Muscle of arm (tissue), 12 donors: ENCODE measurements around the gene MASP1. TPM values are rescaled to one million over a fixed set of nuclear protein-coding genes. Genes with fewer than 3 reads are reported as not detected.
"Not testable (repeated sequence)": the region's sequence is repeated elsewhere in the genome, so short reads cannot be mapped to it uniquely, and the experiment has no call there.

Source experiments
- DNase-seq: peaks from one replicate; pipeline ENCODE4 v3.0.0-alpha.2; 2013
- polyA plus RNA-seq, 12 donors: library from polyadenylated mRNA; unstranded; fragments of 120-200 nt; gene quantifications; one replicate each; pipeline ENCODE4 v1.2.1, GENCODE V29; 2013; ENCODE audit not compliant: insufficient read length in 12 of 12

Gene MASP1
- polyA plus RNA-seq, 12 donors, result 5.3 to 17.6 (median 9.0) TPM; not detected in 1

DNA sequence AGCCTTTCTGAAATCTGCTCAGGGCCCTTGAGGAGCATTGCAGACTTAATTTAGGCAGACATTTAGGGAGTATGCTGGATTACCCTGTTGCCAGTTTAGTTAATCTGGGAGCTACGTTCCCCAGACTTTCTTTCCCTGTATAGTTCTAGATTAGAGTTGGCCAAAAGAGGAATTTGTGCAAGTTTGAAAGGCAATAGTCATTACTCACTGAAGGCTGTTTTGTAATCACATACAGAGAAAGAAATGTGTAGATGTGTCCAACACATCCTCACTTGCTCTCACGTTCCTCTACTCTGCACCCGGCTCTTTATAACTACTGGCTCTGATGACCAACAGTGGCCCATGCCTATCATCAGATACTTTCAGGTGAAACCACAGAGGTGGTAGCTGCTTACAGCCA lies 24.2 kb downstream of the MASP1 start:
- DNase-seq, result no peak

DNA sequence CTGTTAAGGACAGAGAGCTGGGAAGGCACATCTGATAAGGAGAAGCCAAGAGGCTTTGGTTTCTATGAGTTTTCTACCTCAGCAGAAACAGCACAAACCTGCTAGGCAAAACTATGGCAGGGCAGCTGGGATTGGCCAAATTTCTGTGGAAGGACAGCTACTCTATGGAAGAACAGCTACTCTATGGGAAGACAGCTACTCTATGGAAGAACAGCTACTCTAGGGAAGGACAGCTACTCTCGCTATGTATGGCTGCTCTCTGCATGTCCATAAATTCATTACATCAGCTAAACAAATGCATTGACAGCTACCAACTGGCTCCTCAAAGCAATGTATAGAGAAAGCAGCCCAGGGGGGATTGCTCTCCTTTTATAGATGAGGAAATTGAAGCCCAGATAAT lies 24.8 kb downstream of the MASP1 start:
- DNase-seq, result no peak

DNA sequence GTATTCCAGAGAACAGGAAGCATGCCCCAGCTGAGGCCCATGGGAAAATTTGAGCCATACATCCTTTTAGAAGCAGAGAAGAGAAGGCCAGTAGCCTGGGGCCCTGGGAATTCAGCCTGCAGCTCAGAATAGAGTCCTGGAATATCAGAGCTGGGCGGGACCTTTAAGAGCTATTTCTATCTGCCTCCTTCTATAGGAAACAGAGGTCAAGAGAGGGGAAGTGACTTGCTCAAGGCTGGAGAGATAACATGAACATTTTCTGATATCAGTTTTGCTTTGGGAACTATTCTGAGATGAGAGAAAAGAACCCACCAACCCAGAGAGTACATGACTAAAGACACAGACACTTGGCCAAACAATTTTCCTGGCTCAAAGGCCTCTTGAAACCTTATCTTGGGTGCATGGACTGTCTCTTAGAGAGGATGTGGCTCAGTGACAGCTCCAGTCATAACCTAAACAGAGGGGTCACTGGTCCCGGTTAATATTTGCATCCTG lies 26.0 kb downstream of the MASP1 start:
- no peak for DNase-seq

DNA sequence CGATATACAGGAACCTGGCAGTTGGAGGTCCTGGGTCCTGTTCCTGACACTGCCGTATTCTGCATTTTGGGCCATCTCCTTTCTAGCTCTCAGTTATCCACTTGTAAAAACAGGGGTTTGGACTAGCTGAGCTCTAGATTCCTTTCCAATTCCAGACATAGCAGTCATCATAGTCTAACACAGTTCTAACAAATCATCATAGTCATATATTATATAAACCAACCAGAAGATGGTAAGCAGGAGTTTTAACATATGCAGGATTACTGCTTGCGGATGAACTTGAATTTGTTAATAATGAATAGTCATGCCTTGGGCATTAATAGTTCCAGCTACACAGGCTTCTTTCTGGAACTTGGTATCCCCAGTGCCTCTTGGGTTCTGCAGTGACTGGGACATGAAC lies 26.6 kb downstream of the MASP1 start:
- no peak for DNase-seq

DNA sequence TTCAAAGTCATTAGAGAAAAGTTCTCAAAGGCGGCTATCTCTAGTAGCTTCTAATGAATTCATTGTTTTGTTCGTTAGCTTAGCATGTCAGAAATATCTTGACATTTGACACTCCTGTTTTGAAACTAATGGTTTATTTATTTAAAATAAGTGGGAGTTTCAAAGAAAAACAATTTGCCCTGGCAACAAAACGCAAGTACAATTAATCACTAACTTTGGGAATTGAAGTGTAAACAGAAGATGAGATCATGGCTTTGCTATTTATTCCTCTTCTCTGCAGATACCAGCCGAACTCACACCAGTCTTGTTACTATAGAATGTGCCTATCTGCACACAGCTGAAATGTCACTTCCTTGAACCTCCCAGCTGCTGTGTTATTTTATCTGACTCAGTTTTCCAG lies 27.5 kb downstream of the MASP1 start:
- DNase-seq, result no peak

DNA sequence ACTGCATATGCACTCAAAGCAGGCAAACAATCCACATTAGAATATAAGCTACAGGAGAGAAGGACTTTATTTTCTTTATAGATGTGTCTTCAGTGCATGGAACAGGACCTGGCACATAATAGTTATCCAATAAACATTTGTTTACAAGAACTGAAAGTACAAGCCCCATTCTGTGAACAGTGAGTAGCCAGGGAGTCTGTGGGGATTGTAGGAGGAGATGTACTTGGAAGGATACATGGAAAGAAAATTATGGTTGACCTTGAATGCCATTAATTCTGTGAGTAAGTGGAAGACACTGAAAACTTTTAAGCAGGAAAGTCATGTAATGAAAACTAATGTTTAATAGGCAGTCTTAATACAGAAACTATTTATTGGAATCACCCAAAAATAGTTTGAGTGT lies 28.3 kb downstream of the MASP1 start:
- DNase-seq, result peak; percentile 49

DNA sequence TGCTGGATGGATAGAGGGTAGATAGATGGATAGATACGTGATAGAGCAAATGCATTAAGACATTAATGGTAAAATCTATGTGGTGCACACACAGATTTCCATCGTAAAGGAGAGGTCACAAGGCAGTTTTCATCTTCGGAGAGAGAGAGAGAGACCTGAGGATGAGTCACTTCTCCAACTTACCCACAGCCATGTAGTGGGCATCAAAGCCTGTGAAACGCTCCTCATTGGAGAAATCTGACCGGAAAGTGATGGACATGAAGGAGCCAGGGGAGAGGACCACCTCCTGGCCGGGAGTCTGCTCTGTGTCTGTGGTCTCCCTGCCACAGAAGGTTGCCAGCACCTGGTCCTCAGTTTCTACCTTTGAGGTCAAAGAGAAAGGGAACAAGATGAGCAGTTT lies 29.2 kb downstream of the MASP1 start:
- DNase-seq, result no peak

DNA sequence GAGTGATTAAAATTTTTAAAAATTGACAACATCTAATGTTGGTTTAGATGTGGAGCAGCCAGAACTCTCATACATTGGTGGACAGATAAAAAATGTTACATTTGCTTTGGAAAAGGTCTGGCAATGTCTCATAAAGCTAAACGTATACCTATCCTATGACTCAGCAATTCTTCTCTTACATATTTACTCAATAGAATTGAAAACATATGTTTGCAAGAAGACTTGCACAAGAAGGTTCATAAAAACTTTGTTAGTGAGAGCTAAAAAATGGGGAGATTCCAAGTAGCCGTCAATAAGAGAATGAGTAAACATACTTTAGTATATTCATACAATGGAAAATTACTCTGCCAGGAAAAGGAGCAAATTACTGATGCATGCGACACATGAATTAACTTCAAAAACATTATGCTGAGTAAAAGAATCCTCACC lies 30.0 kb downstream of the MASP1 start:
- DNase-seq, result no peak

DNA sequence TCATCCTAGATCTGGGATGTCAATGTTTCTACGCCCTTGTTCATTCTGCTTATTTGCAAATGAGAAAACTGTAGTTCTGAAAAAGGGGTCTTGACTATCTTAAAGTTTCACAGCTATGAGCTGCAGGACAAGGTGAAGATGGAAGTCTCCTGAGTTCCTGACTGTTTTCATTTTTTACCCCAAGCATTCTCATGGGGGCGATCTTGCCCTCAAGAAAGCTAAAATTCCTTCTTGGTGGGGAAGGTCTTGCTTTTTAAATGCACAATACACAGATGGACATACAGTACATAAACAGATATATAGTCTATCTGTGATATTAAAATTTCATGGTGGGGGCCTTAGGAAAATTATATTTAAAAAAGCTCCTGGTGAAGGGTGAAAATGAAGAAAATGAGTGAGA lies 32.4 kb downstream of the MASP1 start:
- DNase-seq, result no peak

DNA sequence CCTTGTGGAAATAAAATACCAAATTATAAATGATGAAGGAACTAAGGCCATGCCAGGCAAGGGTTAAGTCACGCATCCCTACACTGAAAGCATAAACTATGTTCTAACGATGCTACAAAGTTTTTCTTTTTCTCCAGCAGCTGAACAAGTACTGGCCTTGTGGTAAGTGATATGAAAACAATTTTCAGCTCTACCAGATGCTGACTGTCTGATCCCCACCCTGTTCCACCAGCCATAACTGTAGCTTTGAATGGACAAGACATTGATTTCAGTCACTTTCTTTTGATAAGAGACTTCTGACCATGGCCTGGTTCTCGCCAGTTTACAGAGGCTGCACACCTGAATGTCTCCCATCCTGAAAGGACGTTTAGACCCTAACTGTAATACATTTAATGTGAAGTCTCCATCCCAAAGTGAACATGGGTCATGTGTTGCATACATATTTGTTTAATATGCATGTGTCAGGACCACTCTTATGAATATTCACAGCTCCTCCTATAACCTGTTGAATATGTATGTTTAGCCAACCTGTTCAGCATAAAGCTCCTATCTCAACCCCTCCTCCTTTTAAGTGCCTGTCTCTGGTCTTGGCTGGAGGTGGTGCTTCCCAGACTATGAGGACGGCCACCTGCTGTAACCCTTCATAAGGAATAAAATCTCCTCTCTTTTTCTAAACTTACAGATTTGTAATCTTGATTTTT lies 33.4 kb downstream of the MASP1 start:
- no peak for DNase-seq

DNA sequence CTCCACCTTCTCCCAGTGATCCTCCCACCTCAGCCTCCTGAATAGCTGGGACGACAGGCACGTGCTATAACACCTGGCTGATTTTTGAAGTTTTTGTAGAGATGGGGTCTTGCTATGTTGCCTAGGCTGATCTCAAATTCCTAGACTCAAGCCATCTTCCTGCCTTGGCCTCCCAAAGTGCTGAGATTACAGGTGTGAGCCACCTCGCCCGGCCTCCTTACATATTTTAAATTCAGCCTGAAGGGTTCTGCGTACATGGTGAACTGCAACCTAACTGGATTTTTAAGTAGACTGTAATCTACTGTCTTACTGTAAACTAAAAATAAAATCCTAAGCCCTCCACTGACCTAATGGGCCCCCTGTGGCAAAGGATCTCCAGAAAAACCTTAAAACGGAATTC lies 34.1 kb downstream of the MASP1 start:
- DNase-seq, result no peak

DNA sequence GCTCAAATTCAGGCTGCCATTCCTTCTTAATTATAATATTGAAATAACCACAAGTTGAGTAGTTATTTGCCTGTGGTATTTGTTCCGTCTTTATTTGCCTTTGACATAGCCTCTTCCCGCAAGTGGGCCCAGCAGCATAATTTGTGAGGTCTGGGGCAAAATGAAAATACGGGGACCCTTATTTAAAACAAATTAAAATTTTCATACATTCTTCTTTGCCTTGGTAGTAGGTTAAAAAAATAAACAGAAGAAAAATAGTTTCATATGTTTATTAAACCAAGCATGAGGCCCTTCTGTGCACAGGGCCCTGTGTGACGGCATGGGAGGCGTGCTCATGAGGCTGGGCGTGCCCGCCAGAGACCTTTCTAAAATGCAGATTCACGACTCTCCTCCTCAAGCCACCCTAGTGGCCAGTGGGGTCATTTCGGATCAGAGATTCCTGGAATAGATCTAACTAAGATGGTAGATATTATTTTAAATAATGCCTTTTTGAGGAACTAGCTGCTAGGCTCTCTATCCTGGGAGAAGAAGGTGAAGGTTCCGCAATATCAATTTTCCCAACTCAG lies 35.4 kb downstream of the MASP1 start:
- no peak for DNase-seq

DNA sequence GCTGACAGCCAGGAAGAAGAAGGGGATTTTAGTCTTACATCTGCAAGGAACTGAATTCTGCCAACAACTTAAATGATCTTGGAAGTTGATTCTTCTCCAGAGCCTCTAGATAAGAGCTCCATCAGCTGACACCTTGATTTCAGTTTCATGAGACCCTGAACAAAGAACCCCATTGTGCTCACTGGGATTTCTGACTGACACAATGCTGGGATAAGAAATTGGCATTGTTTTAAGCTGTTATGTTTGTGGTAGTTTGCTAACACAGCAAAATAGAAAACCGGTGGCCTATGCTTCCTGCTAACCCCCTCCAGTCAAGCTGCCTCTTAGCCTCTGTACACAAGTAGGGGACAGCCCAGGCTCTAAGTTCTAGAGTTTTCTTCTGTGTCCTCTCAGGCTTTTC lies 36.2 kb downstream of the MASP1 start:
- no peak for DNase-seq

DNA sequence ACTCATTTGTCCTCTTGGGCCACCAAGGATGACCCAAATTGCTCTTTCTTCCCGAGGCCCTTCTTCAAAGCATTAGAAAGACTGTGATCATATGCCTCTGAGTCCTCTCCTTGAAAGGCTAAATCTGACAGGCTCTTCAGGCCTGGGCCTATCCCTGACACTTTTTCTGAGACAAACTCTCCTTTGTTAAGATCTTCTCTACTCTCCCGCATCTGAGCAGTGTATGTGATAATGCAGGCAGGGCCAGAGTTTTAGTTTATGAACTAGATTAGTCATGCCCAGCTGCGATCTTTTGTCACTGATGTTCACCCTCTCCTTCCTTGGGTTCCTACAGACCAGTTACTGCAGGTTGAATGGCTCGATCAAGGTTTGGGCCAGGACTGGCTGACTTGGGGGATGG lies 39.2 kb downstream of the MASP1 start:
- DNase-seq, result no peak

DNA sequence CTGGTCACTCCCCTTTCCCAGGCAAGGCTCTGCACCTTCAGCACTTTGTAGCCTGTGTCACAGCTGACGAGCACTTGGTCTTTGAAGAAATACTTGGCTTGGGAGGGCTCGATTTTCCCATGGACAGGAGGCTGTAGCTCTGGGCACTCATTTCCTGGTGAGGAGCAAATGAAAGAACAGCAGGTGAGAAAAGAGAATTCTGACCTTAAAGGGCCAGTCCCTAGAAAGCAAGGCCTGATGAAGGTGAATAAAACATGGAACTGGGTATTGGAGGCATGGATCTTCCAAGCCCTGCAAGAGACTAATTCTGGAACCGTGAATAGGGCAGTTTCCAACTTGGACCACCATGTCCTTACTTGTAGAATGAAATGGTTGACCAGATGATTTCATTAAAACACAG lies 39.9 kb downstream of the MASP1 start:
- DNase-seq, result no peak

DNA sequence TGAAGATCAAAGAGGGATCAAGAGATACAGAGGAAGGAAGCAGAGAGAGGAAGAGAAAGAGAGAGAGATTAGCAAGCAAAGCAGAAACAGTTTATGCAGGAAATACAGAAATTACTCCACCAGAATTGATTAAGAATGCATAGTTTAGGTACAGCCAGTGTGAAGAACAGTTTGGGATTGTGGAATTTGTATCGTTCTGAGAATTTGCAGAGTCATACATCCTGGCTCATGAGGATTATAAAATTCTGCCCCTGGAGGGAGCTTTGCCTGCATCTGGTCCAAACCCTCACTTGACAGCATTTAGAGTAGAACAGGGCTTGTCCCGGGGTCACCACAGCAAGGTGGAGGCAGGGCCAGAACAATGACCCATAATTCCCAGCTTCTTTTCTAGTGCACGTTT lies 44.1 kb downstream of the MASP1 start:
- DNase-seq, result no peak

DNA sequence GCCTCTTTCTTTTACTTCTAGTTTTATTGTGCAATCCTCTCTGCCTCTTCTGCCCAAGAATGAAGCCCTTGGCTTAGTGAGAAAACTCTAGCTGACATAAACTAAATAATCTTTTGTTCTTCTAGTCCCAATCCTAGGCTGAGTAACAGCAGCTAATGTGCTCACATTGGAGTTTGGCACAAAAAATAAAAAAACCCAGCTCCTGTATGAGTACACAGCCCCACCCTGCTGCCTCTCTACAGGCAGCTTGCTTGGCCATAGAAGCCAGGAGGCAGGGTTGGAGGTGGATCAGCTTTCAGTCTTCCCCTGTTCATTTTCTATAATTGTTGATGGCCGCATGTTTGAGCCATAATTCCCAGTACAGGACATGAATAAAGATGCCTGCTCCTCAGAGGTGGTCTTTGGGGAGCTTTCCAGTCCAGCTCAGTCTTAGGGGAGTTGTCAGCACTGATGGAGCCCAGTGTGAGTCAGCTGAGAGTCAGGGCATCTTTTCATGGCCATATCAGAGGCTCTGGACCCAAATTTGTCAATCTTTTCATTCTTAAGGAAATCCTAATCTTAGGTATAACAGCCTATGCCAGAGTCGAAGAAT lies 47.5 kb downstream of the MASP1 start:
- DNase-seq, result no peak

DNA sequence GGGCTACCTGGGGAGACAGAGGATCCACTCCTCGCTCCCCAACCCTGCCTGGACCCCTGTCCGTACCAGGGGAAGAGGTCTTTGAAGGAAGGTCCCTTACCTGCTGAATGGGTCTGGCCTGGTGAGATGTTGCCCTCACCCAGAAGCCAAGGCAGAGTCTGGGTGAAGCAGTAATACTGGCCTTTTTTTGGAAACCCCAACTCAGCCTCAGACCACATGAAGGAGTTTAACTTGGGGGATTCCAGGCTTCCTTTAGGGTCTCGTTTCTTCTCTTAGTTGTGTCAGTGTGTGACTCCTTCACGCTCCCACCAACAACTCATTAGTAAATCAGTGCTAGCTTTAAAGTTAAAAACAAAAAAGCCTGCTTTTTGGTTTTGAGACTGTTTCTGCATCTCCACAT lies 48.6 kb downstream of the MASP1 start:
- no peak for DNase-seq

DNA sequence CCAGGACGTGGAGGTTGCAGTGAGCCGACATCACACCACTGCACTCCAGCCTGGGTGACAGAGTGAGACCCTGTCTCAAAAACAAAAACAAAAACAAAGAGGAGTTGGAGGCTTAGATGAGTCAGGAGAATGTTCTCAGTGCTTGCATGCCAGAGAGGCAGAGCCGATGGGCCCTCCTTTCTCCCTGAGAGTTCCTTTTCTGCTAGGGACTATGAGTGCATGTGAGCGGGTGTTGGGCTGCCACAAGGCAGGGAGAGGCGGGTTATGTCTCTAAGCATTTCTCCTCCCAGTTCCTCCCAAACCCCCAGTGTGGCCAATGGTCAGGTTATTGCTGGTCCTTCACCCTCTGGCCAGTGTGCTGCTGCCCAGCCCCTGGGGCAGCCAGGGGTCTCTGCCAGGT lies 49.1 kb downstream of the MASP1 start:
- DNase-seq, result no peak

DNA sequence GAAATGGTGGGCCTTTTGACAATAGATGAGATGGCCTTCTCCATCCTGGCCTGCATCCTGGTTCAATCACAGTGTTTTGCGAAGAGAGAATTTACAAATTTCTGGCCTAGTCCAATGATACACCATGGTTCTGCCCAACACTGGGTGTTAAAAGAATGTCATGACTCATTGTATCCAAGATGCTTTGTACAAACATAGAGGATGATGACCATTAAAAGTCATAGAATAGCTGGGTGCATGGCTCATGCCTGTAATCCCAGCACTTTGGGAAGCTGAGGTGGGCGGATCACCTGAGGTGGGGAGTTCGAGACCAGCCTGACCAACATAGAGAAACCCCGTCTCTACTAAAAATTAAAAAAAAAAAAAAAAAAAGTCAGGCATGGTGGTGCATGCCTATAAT lies 52.7 kb downstream of the MASP1 start:
- DNase-seq, result not testable (repeated sequence)

DNA sequence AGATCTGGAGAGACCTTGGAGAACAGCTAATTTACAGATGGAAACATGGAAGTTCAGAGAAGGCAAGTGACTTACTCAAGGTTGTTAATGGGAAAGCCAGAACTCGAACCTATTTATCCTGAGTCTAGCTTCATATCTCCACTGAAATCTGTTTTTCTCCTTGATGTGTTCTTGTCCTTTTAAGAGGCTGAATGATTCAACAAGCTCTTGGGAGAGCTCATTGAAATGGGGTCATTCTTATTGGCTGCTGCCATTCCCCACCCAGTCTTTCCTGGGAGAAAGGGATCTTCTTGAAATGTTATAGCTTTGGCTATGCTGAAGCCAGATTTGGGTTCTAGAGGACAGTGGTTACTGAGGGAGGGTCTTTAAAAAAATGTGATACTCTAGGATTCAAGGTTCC lies 53.3 kb downstream of the MASP1 start:
- no peak for DNase-seq

DNA sequence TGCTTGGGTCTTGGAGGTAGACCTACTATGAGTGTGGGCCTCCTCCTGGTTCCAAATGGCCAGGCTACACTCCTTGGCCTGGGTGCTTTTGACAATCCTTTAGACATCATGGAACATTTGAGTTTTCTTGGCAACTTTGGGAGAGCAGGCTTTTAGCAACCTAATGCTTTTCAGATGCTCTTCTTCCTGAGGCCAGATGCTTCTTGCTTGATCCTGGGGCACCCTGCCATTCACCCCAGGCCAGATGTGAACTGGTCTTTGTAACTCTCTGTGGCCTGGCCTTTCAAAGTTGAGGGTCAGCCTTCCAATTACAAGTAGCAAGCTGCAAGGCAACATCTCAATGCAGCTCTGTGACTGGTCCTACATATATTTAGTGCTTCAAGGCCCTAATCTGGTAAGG lies 53.8 kb downstream of the MASP1 start:
- DNase-seq, result no peak

DNA sequence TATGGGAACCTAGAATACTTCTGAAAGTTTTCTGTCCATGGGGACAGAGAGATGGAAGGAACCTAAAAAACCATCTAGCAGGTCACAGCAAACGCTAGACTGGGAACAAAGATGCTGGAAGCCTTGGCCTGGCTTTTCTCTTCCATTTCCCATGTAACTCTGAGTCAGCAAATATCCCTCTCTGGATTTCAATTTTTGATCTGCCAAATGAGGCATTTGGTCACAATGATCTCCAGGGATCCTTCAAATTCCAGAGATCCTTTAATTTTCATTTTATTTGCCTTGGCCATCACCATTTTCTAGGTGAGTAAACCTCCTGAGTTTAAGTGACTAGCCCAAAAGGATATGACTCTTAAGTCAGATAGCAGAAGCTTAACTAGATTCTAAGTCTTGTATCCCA lies 54.6 kb downstream of the MASP1 start:
- DNase-seq, result no peak

DNA sequence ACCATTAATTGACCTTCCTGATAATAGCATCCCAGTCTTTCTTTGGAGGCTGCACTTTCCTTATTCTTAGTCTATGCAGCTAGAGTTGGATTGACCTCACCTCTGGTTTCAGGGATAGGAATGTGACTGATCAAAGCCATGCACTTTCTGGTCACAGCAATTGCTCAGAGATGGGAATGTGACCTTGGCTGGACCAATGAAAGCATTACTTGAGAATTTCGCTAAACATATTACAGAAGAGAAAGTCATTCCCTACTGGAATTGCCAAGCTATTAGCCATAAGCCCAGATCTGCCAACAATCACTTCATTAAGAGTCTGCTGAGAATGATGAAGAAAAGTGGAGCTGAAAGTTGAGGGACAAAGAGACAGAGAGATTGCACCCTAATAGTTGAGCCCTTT lies 61.5 kb downstream of the MASP1 start:
- no peak for DNase-seq
